HepG2 (cell line): Measurements from ENCODE around the gene BCL2L2.

Source experiments
- CHD4 ChIP-seq: fragments of 200-600 bp; sonication (generic); IDR thresholded peaks from 2 replicates; pipeline ENCODE4 v1.7.0; 2017; ENCODE audit warnings: mild to moderate bottlenecking, low read length, borderline replicate concordance
- ESRRA ChIP-seq: sonication (generic); formaldehyde crosslinking; IDR thresholded peaks from 2 replicates; pipeline ENCODE4 v1.5.1; 2020; ENCODE audit warnings: mild to moderate bottlenecking, low read depth, missing genetic modification reagents
- FIP1L1 ChIP-seq: fragments of 200-400 bp; formaldehyde crosslinking; IDR thresholded peaks from 2 replicates; pipeline ENCODE4 v1.6.1; 2018; ENCODE audit warnings: low read depth, mild to moderate bottlenecking, low read length, moderate library complexity, borderline replicate concordance; ENCODE audit not compliant: insufficient read depth
- HDAC2 ChIP-seq: sonication (generic); formaldehyde crosslinking; IDR thresholded peaks from 2 replicates; pipeline ENCODE4 v1.4.0; 2020; ENCODE audit warnings: missing genetic modification reagents
- HIVEP1 ChIP-seq: sonication (generic); formaldehyde crosslinking; IDR thresholded peaks from 2 replicates; pipeline ENCODE4 v1.4.0; 2020; ENCODE audit warnings: mild to moderate bottlenecking, missing genetic modification reagents
- MTF1 ChIP-seq: sonication (generic); formaldehyde crosslinking; IDR thresholded peaks from 2 replicates; pipeline ENCODE4 v1.5.0; 2020; ENCODE audit warnings: missing genetic modification reagents

DNA sequence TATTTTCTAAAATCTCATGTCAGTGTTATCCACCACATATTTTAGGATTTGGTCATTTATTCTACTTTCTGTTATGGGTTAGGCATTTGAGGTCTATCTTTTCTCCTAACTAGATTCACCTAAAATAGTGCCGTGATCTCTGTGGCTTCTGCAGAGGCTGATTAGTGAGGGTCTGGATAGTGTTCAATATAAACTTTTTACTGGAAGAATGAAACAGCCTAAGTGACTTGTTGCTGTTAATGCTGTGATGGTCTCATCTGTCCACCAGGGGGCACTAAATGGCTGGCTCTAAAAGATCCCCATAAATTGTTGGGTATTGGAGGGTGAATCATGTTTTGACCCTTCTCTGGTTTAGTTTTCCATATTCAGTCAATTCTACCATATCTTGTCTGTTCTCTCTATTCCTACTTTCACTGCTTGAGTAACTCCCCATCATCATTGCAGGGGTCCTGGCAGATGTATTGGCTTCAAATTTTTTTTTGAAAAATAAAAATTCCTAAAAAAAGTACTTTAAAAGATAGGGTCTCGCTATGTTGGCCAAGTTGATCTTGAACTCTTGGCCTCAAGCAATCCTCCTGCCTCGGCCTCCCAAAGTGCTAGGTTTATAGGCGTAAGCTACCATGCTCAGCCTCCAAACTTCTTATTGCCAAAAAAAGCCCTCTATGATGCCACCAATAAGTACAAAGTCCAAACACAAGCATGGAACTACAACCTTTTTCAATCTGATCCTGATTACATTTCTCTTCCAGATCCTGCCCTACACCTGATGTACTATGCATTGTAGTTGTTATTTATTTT, 21.5 kb downstream of the BCL2L2 start:
- no peak for TF ChIP-seq MTF1
- TF ChIP-seq CHD4 = peak; percentile 73; the same call in 1 of the 2 replicates
- no peak for TF ChIP-seq HDAC2 (CRISPR knock-in tag)
- no peak for TF ChIP-seq HIVEP1 (CRISPR knock-in tag)
- no peak for TF ChIP-seq FIP1L1
- no peak for TF ChIP-seq ESRRA (CRISPR knock-in tag)
